ENCODE data around the gene DDX31.

DNA sequence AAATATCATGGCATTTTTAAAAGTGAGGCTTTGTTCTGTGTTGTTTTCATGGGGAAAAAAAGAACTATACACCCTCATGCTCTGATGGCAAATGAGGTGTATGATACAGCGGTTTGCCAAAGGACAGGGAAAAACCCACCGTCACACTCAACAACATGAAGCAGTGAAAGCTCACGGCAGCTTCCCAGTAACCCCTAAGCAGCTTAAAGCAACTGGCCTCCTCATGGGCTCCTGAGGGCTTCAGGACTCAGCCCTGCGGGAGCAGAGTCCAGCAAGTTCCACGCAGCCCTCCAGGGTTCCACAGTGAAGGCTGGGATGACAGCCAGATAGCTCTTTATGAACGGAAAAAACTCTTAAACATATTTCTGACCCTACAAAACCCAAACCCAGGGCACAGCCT, 74.5 kb downstream of the DDX31 start:
- TF ChIP-seq, protein P1, sequence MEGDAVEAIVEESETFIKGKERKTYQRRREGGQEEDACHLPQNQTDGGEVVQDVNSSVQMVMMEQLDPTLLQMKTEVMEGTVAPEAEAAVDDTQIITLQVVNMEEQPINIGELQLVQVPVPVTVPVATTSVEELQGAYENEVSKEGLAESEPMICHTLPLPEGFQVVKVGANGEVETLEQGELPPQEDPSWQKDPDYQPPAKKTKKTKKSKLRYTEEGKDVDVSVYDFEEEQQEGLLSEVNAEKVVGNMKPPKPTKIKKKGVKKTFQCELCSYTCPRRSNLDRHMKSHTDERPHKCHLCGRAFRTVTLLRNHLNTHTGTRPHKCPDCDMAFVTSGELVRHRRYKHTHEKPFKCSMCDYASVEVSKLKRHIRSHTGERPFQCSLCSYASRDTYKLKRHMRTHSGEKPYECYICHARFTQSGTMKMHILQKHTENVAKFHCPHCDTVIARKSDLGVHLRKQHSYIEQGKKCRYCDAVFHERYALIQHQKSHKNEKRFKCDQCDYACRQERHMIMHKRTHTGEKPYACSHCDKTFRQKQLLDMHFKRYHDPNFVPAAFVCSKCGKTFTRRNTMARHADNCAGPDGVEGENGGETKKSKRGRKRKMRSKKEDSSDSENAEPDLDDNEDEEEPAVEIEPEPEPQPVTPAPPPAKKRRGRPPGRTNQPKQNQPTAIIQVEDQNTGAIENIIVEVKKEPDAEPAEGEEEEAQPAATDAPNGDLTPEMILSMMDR (IDR thresholded peaks at IDR 0.05; ENCODE audit: insufficient read depth, low read length), result no peak
- TF ChIP-seq, protein P2, sequence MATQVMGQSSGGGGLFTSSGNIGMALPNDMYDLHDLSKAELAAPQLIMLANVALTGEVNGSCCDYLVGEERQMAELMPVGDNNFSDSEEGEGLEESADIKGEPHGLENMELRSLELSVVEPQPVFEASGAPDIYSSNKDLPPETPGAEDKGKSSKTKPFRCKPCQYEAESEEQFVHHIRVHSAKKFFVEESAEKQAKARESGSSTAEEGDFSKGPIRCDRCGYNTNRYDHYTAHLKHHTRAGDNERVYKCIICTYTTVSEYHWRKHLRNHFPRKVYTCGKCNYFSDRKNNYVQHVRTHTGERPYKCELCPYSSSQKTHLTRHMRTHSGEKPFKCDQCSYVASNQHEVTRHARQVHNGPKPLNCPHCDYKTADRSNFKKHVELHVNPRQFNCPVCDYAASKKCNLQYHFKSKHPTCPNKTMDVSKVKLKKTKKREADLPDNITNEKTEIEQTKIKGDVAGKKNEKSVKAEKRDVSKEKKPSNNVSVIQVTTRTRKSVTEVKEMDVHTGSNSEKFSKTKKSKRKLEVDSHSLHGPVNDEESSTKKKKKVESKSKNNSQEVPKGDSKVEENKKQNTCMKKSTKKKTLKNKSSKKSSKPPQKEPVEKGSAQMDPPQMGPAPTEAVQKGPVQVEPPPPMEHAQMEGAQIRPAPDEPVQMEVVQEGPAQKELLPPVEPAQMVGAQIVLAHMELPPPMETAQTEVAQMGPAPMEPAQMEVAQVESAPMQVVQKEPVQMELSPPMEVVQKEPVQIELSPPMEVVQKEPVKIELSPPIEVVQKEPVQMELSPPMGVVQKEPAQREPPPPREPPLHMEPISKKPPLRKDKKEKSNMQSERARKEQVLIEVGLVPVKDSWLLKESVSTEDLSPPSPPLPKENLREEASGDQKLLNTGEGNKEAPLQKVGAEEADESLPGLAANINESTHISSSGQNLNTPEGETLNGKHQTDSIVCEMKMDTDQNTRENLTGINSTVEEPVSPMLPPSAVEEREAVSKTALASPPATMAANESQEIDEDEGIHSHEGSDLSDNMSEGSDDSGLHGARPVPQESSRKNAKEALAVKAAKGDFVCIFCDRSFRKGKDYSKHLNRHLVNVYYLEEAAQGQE (IDR thresholded peaks at IDR 0.05; ENCODE audit: insufficient replicate concordance, low read depth), result no peak
- no peak for TF ChIP-seq GABPA (IDR thresholded peaks at IDR 0.05; ENCODE audit: low read depth)
